Stimulated activated CD8-positive, alpha-beta memory T cell treated with anti-CD3 and anti-CD28 coated beads, Interleukin-4, amount 100 ng/mL, for 24 hours (primary cell): ENCODE data around the gene NXPH4.

ENCODE experiments used
- DNase-seq: peaks from one replicate; pipeline ENCODE4 v3.0.0-alpha.2; 2020; ENCODE audit warnings: low read depth

The NXPH4 gene

GRCh38 chr12:57203791-57204190 is 12.8 kb upstream of the NXPH4 start:
- no peak for DNase-seq

- DNase-seq: no peak
Measured at GRCh38 chr12:57204454-57204853, 12.1 kb upstream of the NXPH4 start.

GRCh38 chr12:57205186-57205585 is 11.4 kb upstream of the NXPH4 start:
- no peak for DNase-seq

GRCh38 chr12:57205931-57206330 is 10.7 kb upstream of the NXPH4 start:
- DNase-seq: no peak

- no peak for DNase-seq
Measured at GRCh38 chr12:57207731-57208630, 8.6 kb upstream of the NXPH4 start.

- no peak for DNase-seq
Measured at GRCh38 chr12:57208631-57209282, 7.8 kb upstream of the NXPH4 start.

GRCh38 chr12:57209916-57210315 is 6.7 kb upstream of the NXPH4 start:
- DNase-seq: no peak

- DNase-seq: no peak
Measured at GRCh38 chr12:57210461-57210860, 6.1 kb upstream of the NXPH4 start.

GRCh38 chr12:57210926-57211692 is 5.5 kb upstream of the NXPH4 start:
- no peak for DNase-seq

- no peak for DNase-seq
Measured at GRCh38 chr12:57211791-57212700, 4.5 kb upstream of the NXPH4 start.

- no peak for DNase-seq
Measured at GRCh38 chr12:57212701-57213057, 3.9 kb upstream of the NXPH4 start.

- peak; percentile 75 for DNase-seq
Measured at GRCh38 chr12:57213058-57213715, 3.4 kb upstream of the NXPH4 start.

GRCh38 chr12:57213763-57214397 is 2.7 kb upstream of the NXPH4 start:
- DNase-seq: no peak

GRCh38 chr12:57214398-57214781 is 2.2 kb upstream of the NXPH4 start:
- peak; percentile 52 for DNase-seq

GRCh38 chr12:57215065-57215464 is 1.5 kb upstream of the NXPH4 start:
- DNase-seq: no peak

- DNase-seq: no peak
Measured at GRCh38 chr12:57215668-57216013, 953 bp upstream of the NXPH4 start.

- no peak for DNase-seq
Measured at GRCh38 chr12:57216921-57217879, 606 bp downstream of the NXPH4 start.

GRCh38 chr12:57218030-57218853 is 1.6 kb downstream of the NXPH4 start:
- no peak for DNase-seq
